Measurements from ENCODE around the gene RNF144B. TPM values are rescaled to one million over a fixed set of nuclear protein-coding genes. Genes with fewer than 3 reads are reported as not detected.
"Not testable (repeated sequence)": the region's sequence is repeated elsewhere in the genome, so short reads cannot be mapped to it uniquely, and the experiment has no call there.

The RNF144B gene
- polyA plus RNA-seq, 2 of the 4 experiments (the other 2 are of a cell fraction) = 0.36 to 0.49 TPM

- TF ChIP-seq CEBPB (IDR thresholded peaks at IDR 0.05) (no peak), FOSL2 (IDR thresholded peaks at IDR 0.05) (no peak), FOSL2 (CRISPR knock-in tag; IDR thresholded peaks at IDR 0.05) (peak; percentile 30; the same call in 1 of the 2 replicates), EP300 (IDR thresholded peaks at IDR 0.05) (no peak), KDM5A (IDR thresholded peaks at IDR 0.05) (no peak), ZNF302 (CRISPR knock-in tag; IDR thresholded peaks at IDR 0.05) (no peak), JUNB (IDR thresholded peaks at IDR 0.05) (no peak), CHD4 (IDR thresholded peaks at IDR 0.05; ENCODE audit: borderline replicate concordance) (no peak), CBX8 (IDR thresholded peaks at IDR 0.05) (no peak), HEYL (CRISPR knock-in tag; IDR thresholded peaks at IDR 0.05) (no peak), HOXB5 (CRISPR knock-in tag; IDR thresholded peaks at IDR 0.05) (no peak), NPAS2 (CRISPR knock-in tag; IDR thresholded peaks at IDR 0.05; ENCODE audit: borderline replicate concordance) (no peak), HOXA7 (CRISPR knock-in tag; IDR thresholded peaks at IDR 0.05) (no peak), GATA3 (IDR thresholded peaks at IDR 0.05; ENCODE audit: borderline replicate concordance) (0 out of 2 replicates have a peak, but pooled peaks have one; percentile 23), RFX5 (IDR thresholded peaks at IDR 0.05) (no peak), TP53 (CRISPR knock-in tag; IDR thresholded peaks at IDR 0.05) (no peak)
- ChIA-PET POLR2A (no interaction called here), CTCF (interaction anchor here (1.0 kb wide), 1 partner anchor 12 kb away, joined by 3 read pairs; no protein-coding TSS in a partner anchor)
- H3K9me3 ChIP-seq = no peaks in the 10 kb centered on the region
- ATAC-seq = peak; percentile 85 to 96
- no peak for FAIRE-seq
- DNase-seq (ENCODE audit: low read depth in 1 of 2, low spot score in 1 of 2) = peak; percentile 6 to 60
- peaks cover 10% of the 10 kb centered on the region; the same call in 2 of the 3 replicates for H3K4me1 ChIP-seq
- H3K4me2 ChIP-seq = peak overlapping the region; percentile 44
- 0% methylated on average over 4 of the region's 4 CpGs for WGBS (ENCODE audit: missing lambda C conversion rate)
- H3K4me3 ChIP-seq = no peak overlapping the region
- peak overlapping the region in 1 of 2 experiments; percentile 21; a peak in 1 of 6 replicates for H3K27ac ChIP-seq
These were observed 18.5 kb downstream of the RNF144B start for GRCh38 chr6:18405477-18406293.

- POLR2A ChIA-PET = no interaction called here
- Histone ChIP-seq H3K4me3 (no peak overlapping the region), H3K27ac (no peak overlapping the region), H3K9me3 (no peaks in the 10 kb centered on the region), H3K4me1 (peaks cover 10% of the 10 kb centered on the region; the same call in 2 of the 3 replicates), H3K4me2 (no peak overlapping the region)
- FAIRE-seq (no peak), DNase-seq (ENCODE audit: low read depth in 1 of 2, low spot score in 1 of 2) (no peak), ATAC-seq (no peak)
- CTCF ChIA-PET = interaction anchor here (0.7 kb wide), 1 partner anchor 78 kb away, joined by 3 read pairs; no protein-coding TSS in a partner anchor
- TF ChIP-seq PHF8 (IDR thresholded peaks at IDR 0.05; ENCODE audit: borderline replicate concordance, low read depth) = no peak
- TF ChIP-seq NFE2L2 (conservative IDR thresholded peaks at IDR 0.05; ENCODE audit: low read length) = no peak
- no peak for TF ChIP-seq POLR2A (IDR thresholded peaks at IDR 0.05; ENCODE audit: low read length)
- TF ChIP-seq JUNB (IDR thresholded peaks at IDR 0.05) = no peak
- TF ChIP-seq BCL3 (IDR thresholded peaks at IDR 0.05) = no peak
- WGBS (ENCODE audit: missing lambda C conversion rate) = 89% methylated on average over 4 of the region's 4 CpGs
These were observed 20.0 kb downstream of the RNF144B start for GRCh38 chr6:18406955-18407749.

GRCh38 chr6:18409602-18410001 lies 22.5 kb downstream of the RNF144B start:
- H3K4me1 ChIP-seq; DNase-seq (ENCODE audit: low read depth in 1 of 2, low spot score in 1 of 2); CTCF ChIA-PET; FAIRE-seq; H3K9me3 ChIP-seq; H3K4me3 ChIP-seq; ATAC-seq; POLR2A ChIA-PET; H3K4me2 ChIP-seq; H3K27ac ChIP-seq: not testable (repeated sequence)
- WGBS (ENCODE audit: missing lambda C conversion rate) = 82% methylated on average over 11 of the region's 11 CpGs
